Mesenchymal stem cell (in vitro differentiated cells and primary cell): ENCODE measurements around the gene CMTM1.

ENCODE experiments used
- DNase-seq: peaks from one replicate; pipeline ENCODE4 v3.0.0-alpha.2; 2013
- H2AFZ ChIP-seq: one replicate; pipeline ENCODE4 v1.6.1; 2013; ENCODE audit warnings: low read depth, mild to moderate bottlenecking, control low read depth, inconsistent platforms, low read length, moderate library complexity
- H2AK5ac ChIP-seq: 2 replicates; pipeline ENCODE4 v1.6.1; 2013; ENCODE audit warnings: low read length, moderate library complexity, mild to moderate bottlenecking, inconsistent platforms; ENCODE audit not compliant: severe bottlenecking
- H2BK120ac ChIP-seq: one replicate; pipeline ENCODE4 v1.6.1; 2013; ENCODE audit warnings: low read depth, mild to moderate bottlenecking, inconsistent platforms, low read length, moderate library complexity
- H2BK12ac ChIP-seq, 2 experiments: one replicate each; pipeline ENCODE4 v1.6.1; 2013; ENCODE audit warnings: inconsistent platforms in 2 of 2, low read length in 2 of 2, mild to moderate bottlenecking in 2 of 2, moderate library complexity in 2 of 2, control low read depth in 1 of 2
- H2BK15ac ChIP-seq: one replicate; pipeline ENCODE4 v1.6.1; 2013; ENCODE audit warnings: mild to moderate bottlenecking, low read depth, inconsistent platforms; ENCODE audit not compliant: poor library complexity, severe bottlenecking
- H2BK5ac ChIP-seq: 2 replicates; pipeline ENCODE4 v1.6.1; 2013; ENCODE audit warnings: low read depth, mild to moderate bottlenecking, low read length, control low read depth, inconsistent platforms; ENCODE audit not compliant: poor library complexity, severe bottlenecking
- H3K14ac ChIP-seq, 2 experiments: one replicate each; pipeline ENCODE4 v1.6.1; 2013; ENCODE audit warnings: inconsistent platforms in 2 of 2, low read length in 2 of 2, control low read depth in 1 of 2, mild to moderate bottlenecking in 1 of 2, moderate library complexity in 1 of 2
- H3K18ac ChIP-seq, 2 experiments: one replicate each; pipeline ENCODE4 v1.6.1; 2013; ENCODE audit warnings: inconsistent platforms in 2 of 2, low read length in 2 of 2, control low read depth in 1 of 2, low read depth in 1 of 2, mild to moderate bottlenecking in 1 of 2
- H3K23ac ChIP-seq, 2 experiments: one replicate each; pipeline ENCODE4 v1.6.1; 2013; ENCODE audit warnings: inconsistent platforms in 2 of 2, low read length in 2 of 2, mild to moderate bottlenecking in 2 of 2, moderate library complexity in 2 of 2, control low read depth in 1 of 2
- H3K27ac ChIP-seq: 2 replicates; pipeline ENCODE4 v1.5.1; 2013; ENCODE audit warnings: mild to moderate bottlenecking, moderate library complexity, low read length, control low read depth, inconsistent platforms; ENCODE audit not compliant: poor library complexity, severe bottlenecking
- H3K27me3 ChIP-seq, 2 experiments: 2 replicates each; pipeline versions ENCODE4 v1.6.1 to v1.7.0; 2013; ENCODE audit warnings: low read length in 2 of 2, mild to moderate bottlenecking in 2 of 2, moderate library complexity in 2 of 2, control low read depth in 1 of 2, inconsistent platforms in 1 of 2; ENCODE audit not compliant: control insufficient read depth in 1 of 2, insufficient read depth in 1 of 2
- H3K36me3 ChIP-seq, 2 experiments: 2 replicates each; pipeline versions ENCODE4 v1.6.1 to v1.7.0; 2013; ENCODE audit warnings: low read length in 2 of 2, control low read depth in 1 of 2, inconsistent platforms in 1 of 2, low read depth in 1 of 2, mild to moderate bottlenecking in 1 of 2; ENCODE audit not compliant: insufficient read depth in 2 of 2, control insufficient read depth in 1 of 2
- H3K4ac ChIP-seq, 2 experiments: one replicate each; pipeline ENCODE4 v1.6.1; 2013; ENCODE audit warnings: inconsistent platforms in 2 of 2, low read length in 2 of 2, mild to moderate bottlenecking in 2 of 2, moderate library complexity in 2 of 2, control low read depth in 1 of 2, low read depth in 1 of 2
- H3K4me1 ChIP-seq: 2 replicates; pipeline ENCODE4 v1.6.1; 2013; ENCODE audit warnings: low read depth, low read length, control low read depth; ENCODE audit not compliant: control insufficient read depth, insufficient read depth
- H3K4me2 ChIP-seq: 2 replicates; pipeline ENCODE4 v1.6.1; 2013; ENCODE audit warnings: low read length, mild to moderate bottlenecking, inconsistent platforms; ENCODE audit not compliant: poor library complexity, severe bottlenecking
- H3K4me3 ChIP-seq, 2 experiments: 2 replicates each; pipeline versions ENCODE4 v1.5.1 to v1.7.0; 2013; ENCODE audit warnings: low read length in 2 of 2, mild to moderate bottlenecking in 2 of 2, control low read depth in 1 of 2, low read depth in 1 of 2; ENCODE audit not compliant: insufficient read depth in 1 of 2
- H3K79me1 ChIP-seq: replicated peaks from 2 replicates; pipeline ENCODE4 v1.6.1; 2013; ENCODE audit warnings: mild to moderate bottlenecking, control low read depth, low read length, inconsistent platforms; ENCODE audit not compliant: poor library complexity, severe bottlenecking
- H3K9ac ChIP-seq: 2 replicates; pipeline ENCODE4 v1.7.0; 2013; ENCODE audit warnings: mild to moderate bottlenecking, low read length, moderate library complexity
- H3K9me3 ChIP-seq: 2 replicates; pipeline ENCODE4 v1.7.0; 2013; ENCODE audit warnings: mild to moderate bottlenecking, low read length; ENCODE audit not compliant: control insufficient read depth
- H4K8ac ChIP-seq: one replicate; pipeline ENCODE4 v1.6.1; 2013; ENCODE audit warnings: inconsistent platforms, mild to moderate bottlenecking, low read length, moderate library complexity
- H4K91ac ChIP-seq: one replicate; pipeline ENCODE4 v1.6.1; 2013; ENCODE audit warnings: mild to moderate bottlenecking, low read length, inconsistent platforms
- WGBS: methylation state at CpG from one replicate; pipeline ENCODE4 v1.1.7; 2013; ENCODE audit warnings: mixed read lengths; 5-methylcytosine and 5-hydroxymethylcytosine counted together

The CMTM1 gene

GRCh38 chr16:66539623-66540469, 26.4 kb upstream of the CMTM1 start:
- H2BK5ac ChIP-seq, result peak overlapping the region; percentile 83
- no peak overlapping the region for H3K18ac ChIP-seq
- peak overlapping the region; percentile 91 for H2AK5ac ChIP-seq
- H3K4ac ChIP-seq, result no peak overlapping the region
- DNase-seq, result no peak
- no peak overlapping the region for H4K8ac ChIP-seq
- 92% methylated on average over 3 of the region's 3 CpGs for WGBS
- no peak overlapping the region for H2BK15ac ChIP-seq
- no peak overlapping the region for H3K14ac ChIP-seq
- peak overlapping the region; percentile 96 for H3K27ac ChIP-seq
- peak overlapping the region; percentile 44 for H3K4me2 ChIP-seq
- H3K27me3 ChIP-seq, result no peaks in the 10 kb centered on the region
- H3K36me3 ChIP-seq, result peaks cover 41 to 81% of the 10 kb centered on the region in 2 experiments
- no peak overlapping the region for H3K23ac ChIP-seq
- no peak overlapping the region for H3K9ac ChIP-seq
- no peak overlapping the region for H2BK120ac ChIP-seq
- no peak overlapping the region for H3K4me3 ChIP-seq
- H2BK12ac ChIP-seq, result no peak overlapping the region
- no peaks in the 10 kb centered on the region for H3K9me3 ChIP-seq
- H3K4me1 ChIP-seq, result peaks cover 10% of the 10 kb centered on the region
- H3K79me1 ChIP-seq, result peaks cover 19% of the 10 kb centered on the region
- H4K91ac ChIP-seq, result no peak overlapping the region
- no peak overlapping the region for H2AFZ ChIP-seq

GRCh38 chr16:66541388-66542355, 24.6 kb upstream of the CMTM1 start:
- no peak overlapping the region for H4K8ac ChIP-seq
- H3K9me3 ChIP-seq, result no peaks in the 10 kb centered on the region
- peaks cover 34 to 72% of the 10 kb centered on the region in 2 experiments for H3K36me3 ChIP-seq
- no peak overlapping the region for H3K4ac ChIP-seq
- H3K4me2 ChIP-seq, result no peak overlapping the region
- no peak overlapping the region for H4K91ac ChIP-seq
- no peak overlapping the region for H3K23ac ChIP-seq
- 85% methylated on average over 15 of the region's 18 CpGs for WGBS
- no peak overlapping the region for H2BK5ac ChIP-seq
- H3K27ac ChIP-seq, result no peak overlapping the region
- H3K14ac ChIP-seq, result no peak overlapping the region
- no peak overlapping the region for H3K9ac ChIP-seq
- H3K79me1 ChIP-seq, result peaks cover 21% of the 10 kb centered on the region
- peak overlapping the region; percentile 91 for H2AK5ac ChIP-seq
- H2AFZ ChIP-seq, result no peak overlapping the region
- H2BK12ac ChIP-seq, result no peak overlapping the region
- DNase-seq, result no peak
- H2BK120ac ChIP-seq, result no peak overlapping the region
- H3K4me1 ChIP-seq, result peaks cover 11% of the 10 kb centered on the region
- no peak overlapping the region for H3K4me3 ChIP-seq
- no peak overlapping the region for H2BK15ac ChIP-seq
- no peak overlapping the region for H3K18ac ChIP-seq
- no peaks in the 10 kb centered on the region for H3K27me3 ChIP-seq

- Histone ChIP-seq H3K4me3 (no peak overlapping the region), H3K27ac (no peak overlapping the region), H4K91ac (no peak overlapping the region), H2AK5ac (peak overlapping the region; percentile 15), H3K4ac (no peak overlapping the region), H3K36me3 (peaks cover 34 to 71% of the 10 kb centered on the region in 2 experiments), H2BK15ac (no peak overlapping the region), H3K9me3 (no peaks in the 10 kb centered on the region), H2BK12ac (no peak overlapping the region), H2AFZ (no peak overlapping the region), H3K27me3 (no peaks in the 10 kb centered on the region), H2BK5ac (no peak overlapping the region), H3K9ac (no peak overlapping the region), H3K79me1 (peaks cover 22% of the 10 kb centered on the region), H4K8ac (no peak overlapping the region), H3K23ac (no peak overlapping the region), H2BK120ac (no peak overlapping the region), H3K4me2 (no peak overlapping the region), H3K18ac (no peak overlapping the region), H3K4me1 (peaks cover 17% of the 10 kb centered on the region), H3K14ac (no peak overlapping the region)
- DNase-seq, result no peak
- WGBS, result 89% methylated on average over 3 of the region's 3 CpGs
These were observed 23.8 kb upstream of the CMTM1 start for GRCh38 chr16:66542396-66542795.

- Histone ChIP-seq H4K8ac (no peak overlapping the region), H3K27ac (no peak overlapping the region), H2BK15ac (no peak overlapping the region), H3K36me3 (peaks cover 31 to 72% of the 10 kb centered on the region in 2 experiments), H3K9ac (no peak overlapping the region), H2BK12ac (no peak overlapping the region), H3K27me3 (no peaks in the 10 kb centered on the region), H3K79me1 (peaks cover 18% of the 10 kb centered on the region), H4K91ac (no peak overlapping the region), H2AFZ (no peak overlapping the region), H2BK120ac (no peak overlapping the region), H2BK5ac (no peak overlapping the region), H2AK5ac (peak overlapping the region; percentile 89), H3K9me3 (no peaks in the 10 kb centered on the region), H3K23ac (no peak overlapping the region), H3K18ac (no peak overlapping the region), H3K14ac (no peak overlapping the region), H3K4me3 (no peak overlapping the region), H3K4me2 (no peak overlapping the region), H3K4ac (no peak overlapping the region), H3K4me1 (peaks cover 25% of the 10 kb centered on the region)
- WGBS, result 89% methylated on average over 6 of the region's 6 CpGs
- no peak for DNase-seq
These were observed 22.7 kb upstream of the CMTM1 start for GRCh38 chr16:66543541-66543940.
